K562 (cell line): ENCODE data around the gene ZFP36. TPM values are rescaled to one million over a fixed set of nuclear protein-coding genes. Genes with fewer than 3 reads are reported as not detected.

Experiments used
- ATF1 ChIP-seq, 2 experiments: fragments of 450-650 bp in 1 of 2; IDR thresholded peaks; 2 replicates each; pipeline ENCODE4 v1.6.1; 2016; ENCODE audit warnings: missing compliant biosample characterization in 1 of 2, missing genetic modification characterization in 1 of 2
- CC2D1A ChIP-seq: fragments of 450-650 bp; IDR thresholded peaks from 2 replicates; pipeline ENCODE4 v1.6.1; 2017; ENCODE audit warnings: mild to moderate bottlenecking
- CTBP1 ChIP-seq: fragments of 450-650 bp; IDR thresholded peaks from 2 replicates; pipeline ENCODE4 v1.6.1; 2016; ENCODE audit warnings: borderline replicate concordance
- CXXC5 ChIP-seq: fragments of 250-450 bp; sonication (Bioruptor Pico); IDR thresholded peaks from 2 replicates; pipeline ENCODE4 v1.8.0; 2022; ENCODE audit warnings: inconsistent platforms, mild to moderate bottlenecking, moderate library complexity
- ELF2 ChIP-seq: fragments of 250-450 bp; sonication (Bioruptor Pico); IDR thresholded peaks from 2 replicates; pipeline ENCODE4 v1.5.0; 2021; ENCODE audit warnings: mild to moderate bottlenecking
- GMEB1 ChIP-seq: fragments of 250-450 bp; sonication (Bioruptor Pico); IDR thresholded peaks from 2 replicates; pipeline ENCODE4 v1.4.0; 2020; ENCODE audit warnings: mild to moderate bottlenecking
- ID3 ChIP-seq, 2 experiments: fragments of 250-450 bp in 1 of 2; fragments of 450-650 bp in 1 of 2; sonication (Bioruptor Pico) in 1 of 2; IDR thresholded peaks; 2 replicates each; pipeline versions ENCODE4 v1.6.1 to v1.8.0; 2016 to 2021; ENCODE audit warnings: mild to moderate bottlenecking in 2 of 2, moderate library complexity in 2 of 2, missing compliant biosample characterization in 1 of 2, missing genetic modification characterization in 1 of 2
- MTA2 ChIP-seq: fragments of 450-650 bp; IDR thresholded peaks from 2 replicates; pipeline ENCODE4 v1.6.1; 2016; ENCODE audit warnings: low read depth
- OTX1 ChIP-seq: fragments of 450-650 bp; formaldehyde crosslinking; IDR thresholded peaks from 2 replicates; pipeline ENCODE4 v1.4.0; 2022; ENCODE audit warnings: mild to moderate bottlenecking
- PCBP1 ChIP-seq: fragments of 200-400 bp; formaldehyde crosslinking; IDR thresholded peaks from 2 replicates; pipeline ENCODE4 v1.6.1; 2018; ENCODE audit warnings: mild to moderate bottlenecking, low read depth, low read length; ENCODE audit not compliant: poor library complexity, severe bottlenecking
- PML ChIP-seq: IDR thresholded peaks from 2 replicates; pipeline ENCODE4 v1.6.1; 2012; ENCODE audit warnings: low read length, inconsistent platforms
- PREB ChIP-seq: sonication (generic); formaldehyde crosslinking; IDR thresholded peaks from 2 replicates; pipeline ENCODE4 v1.8.1; 2023; ENCODE audit warnings: mild to moderate bottlenecking, missing genetic modification reagents
- RAD51 ChIP-seq: fragments of 450-650 bp; IDR thresholded peaks from 2 replicates; pipeline ENCODE4 v1.7.1; 2016; ENCODE audit warnings: low read depth, mild to moderate bottlenecking, borderline replicate concordance
- TAF9B ChIP-seq: fragments of 450-650 bp; IDR thresholded peaks from 2 replicates; pipeline ENCODE4 v1.6.1; 2018; ENCODE audit warnings: mild to moderate bottlenecking; ENCODE audit not compliant: partially characterized antibody
- ZNF785 ChIP-seq: fragments of 250-450 bp; sonication (Bioruptor Pico); IDR thresholded peaks from 2 replicates; pipeline ENCODE4 v1.4.0; 2020; ENCODE audit warnings: mild to moderate bottlenecking
- polyA plus RNA-seq, 8 experiments: library from polyadenylated mRNA; depleted of rRNA in 4 of 8; stranded (reverse) in 5 of 8; unstranded in 3 of 8; fragments of >200 nt; fragmentation: Nextera tagmentation in 2 of 8; fragmentation: Illumina TruSeq in 1 of 8; extraction: Ambion mirVana in 2 of 8; extraction: Trizol in 1 of 8; gene quantifications; 2 replicates each; pipeline versions ENCODE4 v1.2.1 to v1.2.3, GENCODE V29; 2011 to 2014; ENCODE audit warnings: inconsistent platforms in 1 of 8, missing spikeins in 1 of 8
- total RNA-seq, 7 experiments: library from RNA; depleted of rRNA in 6 of 7; stranded (reverse); fragments of >200 nt in 6 of 7; fragmentation: Illumina TruSeq in 2 of 7; extraction: Trizol in 2 of 7; gene quantifications; 2 replicates each; pipeline versions ENCODE4 v1.2.1 to v1.2.3, GENCODE V29; 2011 to 2021; ENCODE audit warnings: low replicate concordance in 1 of 7
- TF ChIP-seq, protein P1 (sequence below): fragments of 450-650 bp; IDR thresholded peaks from 2 replicates; pipeline ENCODE4 v1.7.0; 2016; ENCODE audit warnings: borderline replicate concordance
- TF ChIP-seq, protein P2 (sequence below): fragments of 250-450 bp; sonication (Bioruptor Pico); IDR thresholded peaks from 2 replicates; pipeline ENCODE4 v1.9.0; 2021; ENCODE audit warnings: mild to moderate bottlenecking, inconsistent platforms
- TF ChIP-seq, protein P3 (sequence below): fragments of 450-650 bp; IDR thresholded peaks from 2 replicates; pipeline ENCODE4 v1.6.1; 2017; ENCODE audit warnings: antibody characterized with exemption

The ZFP36 gene
- total and polyA plus RNA-seq, 9 of the 15 experiments (the other 6 are each of a cell fraction or from before 2014, with no cell fraction given): 1.0 to 20.1 (median 3.5) TPM

GRCh38 chr19:39405958-39406655 lies 540 bp upstream of the ZFP36 start (continued):
- TF ChIP-seq ZNF785: no peak
- TF ChIP-seq, protein P1, sequence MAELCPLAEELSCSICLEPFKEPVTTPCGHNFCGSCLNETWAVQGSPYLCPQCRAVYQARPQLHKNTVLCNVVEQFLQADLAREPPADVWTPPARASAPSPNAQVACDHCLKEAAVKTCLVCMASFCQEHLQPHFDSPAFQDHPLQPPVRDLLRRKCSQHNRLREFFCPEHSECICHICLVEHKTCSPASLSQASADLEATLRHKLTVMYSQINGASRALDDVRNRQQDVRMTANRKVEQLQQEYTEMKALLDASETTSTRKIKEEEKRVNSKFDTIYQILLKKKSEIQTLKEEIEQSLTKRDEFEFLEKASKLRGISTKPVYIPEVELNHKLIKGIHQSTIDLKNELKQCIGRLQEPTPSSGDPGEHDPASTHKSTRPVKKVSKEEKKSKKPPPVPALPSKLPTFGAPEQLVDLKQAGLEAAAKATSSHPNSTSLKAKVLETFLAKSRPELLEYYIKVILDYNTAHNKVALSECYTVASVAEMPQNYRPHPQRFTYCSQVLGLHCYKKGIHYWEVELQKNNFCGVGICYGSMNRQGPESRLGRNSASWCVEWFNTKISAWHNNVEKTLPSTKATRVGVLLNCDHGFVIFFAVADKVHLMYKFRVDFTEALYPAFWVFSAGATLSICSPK: peak; percentile 48; the same call in 1 of the 2 replicates
- no peak for TF ChIP-seq TAF9B
- no peak for TF ChIP-seq ELF2
- TF ChIP-seq CXXC5 (CRISPR knock-in tag): peak; percentile 26; the same call in 1 of the 2 replicates
- TF ChIP-seq, protein P2, sequence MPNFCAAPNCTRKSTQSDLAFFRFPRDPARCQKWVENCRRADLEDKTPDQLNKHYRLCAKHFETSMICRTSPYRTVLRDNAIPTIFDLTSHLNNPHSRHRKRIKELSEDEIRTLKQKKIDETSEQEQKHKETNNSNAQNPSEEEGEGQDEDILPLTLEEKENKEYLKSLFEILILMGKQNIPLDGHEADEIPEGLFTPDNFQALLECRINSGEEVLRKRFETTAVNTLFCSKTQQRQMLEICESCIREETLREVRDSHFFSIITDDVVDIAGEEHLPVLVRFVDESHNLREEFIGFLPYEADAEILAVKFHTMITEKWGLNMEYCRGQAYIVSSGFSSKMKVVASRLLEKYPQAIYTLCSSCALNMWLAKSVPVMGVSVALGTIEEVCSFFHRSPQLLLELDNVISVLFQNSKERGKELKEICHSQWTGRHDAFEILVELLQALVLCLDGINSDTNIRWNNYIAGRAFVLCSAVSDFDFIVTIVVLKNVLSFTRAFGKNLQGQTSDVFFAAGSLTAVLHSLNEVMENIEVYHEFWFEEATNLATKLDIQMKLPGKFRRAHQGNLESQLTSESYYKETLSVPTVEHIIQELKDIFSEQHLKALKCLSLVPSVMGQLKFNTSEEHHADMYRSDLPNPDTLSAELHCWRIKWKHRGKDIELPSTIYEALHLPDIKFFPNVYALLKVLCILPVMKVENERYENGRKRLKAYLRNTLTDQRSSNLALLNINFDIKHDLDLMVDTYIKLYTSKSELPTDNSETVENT (CRISPR knock-in tag): no peak
- no peak for TF ChIP-seq GMEB1 (CRISPR knock-in tag)
- TF ChIP-seq CTBP1: no peak
- no peak for TF ChIP-seq RAD51
- TF ChIP-seq PREB (CRISPR knock-in tag): no peak
- TF ChIP-seq PCBP1: peak; percentile 8
- no peak for TF ChIP-seq MTA2
- TF ChIP-seq CC2D1A: peak; percentile 47
- no peak for TF ChIP-seq ATF1 (CRISPR knock-in tag; IDR thresholded peaks at IDR 0.05)
- no peak for TF ChIP-seq ATF1 (tag; IDR thresholded peaks at IDR 0.05)
- TF ChIP-seq PML: no peak
- no peak for TF ChIP-seq ID3 (CRISPR knock-in tag; IDR thresholded peaks at IDR 0.05)
- no peak for TF ChIP-seq ID3 (tag; IDR thresholded peaks at IDR 0.05)
- TF ChIP-seq OTX1 (CRISPR knock-in tag): peak; percentile 57; the same call in 1 of the 2 replicates
- TF ChIP-seq, protein P3, sequence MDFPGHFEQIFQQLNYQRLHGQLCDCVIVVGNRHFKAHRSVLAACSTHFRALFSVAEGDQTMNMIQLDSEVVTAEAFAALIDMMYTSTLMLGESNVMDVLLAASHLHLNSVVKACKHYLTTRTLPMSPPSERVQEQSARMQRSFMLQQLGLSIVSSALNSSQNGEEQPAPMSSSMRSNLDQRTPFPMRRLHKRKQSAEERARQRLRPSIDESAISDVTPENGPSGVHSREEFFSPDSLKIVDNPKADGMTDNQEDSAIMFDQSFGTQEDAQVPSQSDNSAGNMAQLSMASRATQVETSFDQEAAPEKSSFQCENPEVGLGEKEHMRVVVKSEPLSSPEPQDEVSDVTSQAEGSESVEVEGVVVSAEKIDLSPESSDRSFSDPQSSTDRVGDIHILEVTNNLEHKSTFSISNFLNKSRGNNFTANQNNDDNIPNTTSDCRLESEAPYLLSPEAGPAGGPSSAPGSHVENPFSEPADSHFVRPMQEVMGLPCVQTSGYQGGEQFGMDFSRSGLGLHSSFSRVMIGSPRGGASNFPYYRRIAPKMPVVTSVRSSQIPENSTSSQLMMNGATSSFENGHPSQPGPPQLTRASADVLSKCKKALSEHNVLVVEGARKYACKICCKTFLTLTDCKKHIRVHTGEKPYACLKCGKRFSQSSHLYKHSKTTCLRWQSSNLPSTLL: peak; percentile 13; the same call in 1 of the 2 replicates
